OCI-LY3 (cell line): Measurements from ENCODE around the gene CRYL1.

Experiments
- EZH2phosphoT487 ChIP-seq: fragments of 200-600 bp; shearing (Covaris generic); IDR thresholded peaks from 2 replicates; pipeline ENCODE4 v1.6.1; 2018; ENCODE audit warnings: antibody characterized with exemption, mixed run types, low read depth
- TF ChIP-seq, protein P1 (sequence below): fragments of 200-600, 300-600 bp; sonication (generic); IDR thresholded peaks from 2 replicates; pipeline ENCODE4 v1.5.1; 2014; ENCODE audit warnings: antibody characterized with exemption, low read length, low read depth

DNA sequence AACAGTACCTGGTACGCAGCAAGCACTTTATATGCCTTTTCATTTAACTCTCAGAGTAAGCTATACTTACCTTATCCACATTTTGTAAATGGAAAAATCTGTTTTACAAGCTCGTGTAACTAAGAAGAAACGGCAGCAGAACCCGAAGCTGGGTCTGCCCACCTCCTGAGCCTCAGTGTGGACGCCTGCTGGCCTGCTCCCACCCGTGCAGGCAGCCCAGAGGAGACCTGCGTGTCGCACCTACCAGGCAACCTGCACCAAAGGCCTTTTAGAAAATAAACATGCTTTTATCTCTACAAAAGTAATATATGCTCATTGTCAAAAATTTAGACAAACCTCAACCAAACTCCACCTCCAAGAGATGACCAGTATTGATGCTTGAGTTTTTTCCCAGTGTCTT lies 62.7 kb downstream of the CRYL1 start:
- TF ChIP-seq, protein P1, sequence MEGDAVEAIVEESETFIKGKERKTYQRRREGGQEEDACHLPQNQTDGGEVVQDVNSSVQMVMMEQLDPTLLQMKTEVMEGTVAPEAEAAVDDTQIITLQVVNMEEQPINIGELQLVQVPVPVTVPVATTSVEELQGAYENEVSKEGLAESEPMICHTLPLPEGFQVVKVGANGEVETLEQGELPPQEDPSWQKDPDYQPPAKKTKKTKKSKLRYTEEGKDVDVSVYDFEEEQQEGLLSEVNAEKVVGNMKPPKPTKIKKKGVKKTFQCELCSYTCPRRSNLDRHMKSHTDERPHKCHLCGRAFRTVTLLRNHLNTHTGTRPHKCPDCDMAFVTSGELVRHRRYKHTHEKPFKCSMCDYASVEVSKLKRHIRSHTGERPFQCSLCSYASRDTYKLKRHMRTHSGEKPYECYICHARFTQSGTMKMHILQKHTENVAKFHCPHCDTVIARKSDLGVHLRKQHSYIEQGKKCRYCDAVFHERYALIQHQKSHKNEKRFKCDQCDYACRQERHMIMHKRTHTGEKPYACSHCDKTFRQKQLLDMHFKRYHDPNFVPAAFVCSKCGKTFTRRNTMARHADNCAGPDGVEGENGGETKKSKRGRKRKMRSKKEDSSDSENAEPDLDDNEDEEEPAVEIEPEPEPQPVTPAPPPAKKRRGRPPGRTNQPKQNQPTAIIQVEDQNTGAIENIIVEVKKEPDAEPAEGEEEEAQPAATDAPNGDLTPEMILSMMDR: no peak
- TF ChIP-seq EZH2phosphoT487: no peak
